Fibroblast of lung (primary cell): ENCODE measurements around the gene OR6B2. TPM values are rescaled to one million over a fixed set of nuclear protein-coding genes. Genes with fewer than 3 reads are reported as not detected.

Experiments
- DNase-seq, 2 donors: peaks; one replicate each; pipeline versions ENCODE4 v3.0.0 to v3.0.0-alpha.2; 2010; ENCODE audit warnings: low read depth in 2 of 2
- H2AFZ ChIP-seq: 2 replicates; pipeline ENCODE4 v1.5.1; 2012; ENCODE audit warnings: low read length, control low read depth, inconsistent platforms
- H3K27ac ChIP-seq: 2 replicates; pipeline ENCODE4 v1.5.1; 2011; ENCODE audit warnings: low read length, control low read depth; ENCODE audit not compliant: insufficient read depth
- H3K27me3 ChIP-seq: 2 replicates; pipeline ENCODE4 v1.5.1; 2011; ENCODE audit warnings: mild to moderate bottlenecking, low read length; ENCODE audit not compliant: control insufficient read depth, insufficient read depth
- H3K36me3 ChIP-seq: 2 replicates; pipeline ENCODE4 v1.5.1; 2011; ENCODE audit warnings: low read length; ENCODE audit not compliant: control insufficient read depth, insufficient read depth
- H3K4me1 ChIP-seq: 2 replicates; pipeline ENCODE4 v1.5.1; 2011; ENCODE audit warnings: low read length; ENCODE audit not compliant: control insufficient read depth, insufficient read depth; ENCODE audit errors: extremely low read depth
- H3K4me2 ChIP-seq: 2 replicates; pipeline ENCODE4 v1.5.1; 2011; ENCODE audit warnings: low read length, control low read depth; ENCODE audit not compliant: insufficient read depth; ENCODE audit errors: extremely low read depth
- H3K4me3 ChIP-seq, 4 experiments: fragments of 200-600 bp in 1 of 4; sonication (generic) in 1 of 4; replicated peaks in 1 of 4; 2 replicates each; pipeline ENCODE4 v1.5.1; 2011 to 2016; ENCODE audit warnings: low read length in 4 of 4, low read depth in 3 of 4, mild to moderate bottlenecking in 3 of 4, control low read depth in 2 of 4, inconsistent platforms in 1 of 4, mixed read lengths in 1 of 4; ENCODE audit not compliant: insufficient read depth in 1 of 4; ENCODE audit errors: control extremely low read depth in 1 of 4
- H3K79me2 ChIP-seq: 2 replicates; pipeline ENCODE4 v1.5.1; 2012; ENCODE audit warnings: mild to moderate bottlenecking, low read length, inconsistent platforms; ENCODE audit not compliant: control insufficient read depth, insufficient read depth
- H3K9ac ChIP-seq: 2 replicates; pipeline ENCODE4 v1.5.1; 2011; ENCODE audit warnings: mild to moderate bottlenecking, low read length, control low read depth; ENCODE audit not compliant: insufficient read depth
- H3K9me3 ChIP-seq: 2 replicates; pipeline ENCODE4 v1.5.1; 2012; ENCODE audit warnings: low read depth, low read length; ENCODE audit not compliant: control insufficient read depth, insufficient read depth
- H4K20me1 ChIP-seq: 2 replicates; pipeline ENCODE4 v1.5.1; 2011; ENCODE audit warnings: low read length; ENCODE audit not compliant: control insufficient read depth, insufficient read depth; ENCODE audit errors: extremely low read depth
- CTCF ChIP-seq, 2 donors: IDR thresholded peaks in 1 of 2; conservative IDR thresholded peaks in 1 of 2; 1 replicate in 1 of 2; 2 replicates in 1 of 2; pipeline ENCODE4 v1.5.1; 2011 to 2012; ENCODE audit warnings: low read length in 2 of 2, control low read depth in 1 of 2, inconsistent platforms in 1 of 2, low read depth in 1 of 2, mild to moderate bottlenecking in 1 of 2
- EZH2 ChIP-seq: IDR thresholded peaks from 2 replicates; pipeline ENCODE4 v1.5.1; 2012; ENCODE audit warnings: low read length, control low read depth, mild to moderate bottlenecking; ENCODE audit errors: missing control alignments
- polyA plus RNA-seq, 2 donors: library from polyadenylated mRNA; depleted of rRNA in 1 of 2; stranded (reverse) in 1 of 2; unstranded in 1 of 2; fragments of >200 nt; gene quantifications; 2 replicates each; pipeline ENCODE4 v1.2.1, GENCODE V29; 2011 to 2012; ENCODE audit warnings: missing spikeins in 1 of 2
- total RNA-seq: library from RNA; depleted of rRNA; stranded (reverse); fragments of >200 nt; gene quantifications from 2 replicates; pipeline ENCODE4 v1.2.1, GENCODE V29; 2014

The OR6B2 gene
- total and polyA plus RNA-seq, 2 donors (not counting 1 experiment from before 2014, with no cell fraction given), result not detected

GRCh38 chr2:240060977-240061591 lies 30.9 kb upstream of the OR6B2 start:
- Histone ChIP-seq H3K4me1 (no peaks in the 10 kb centered on the region), H4K20me1 (no peaks in the 10 kb centered on the region), H3K27me3 (peaks cover 6% of the 10 kb centered on the region), H3K9me3 (no peaks in the 10 kb centered on the region), H3K4me3 (no peak overlapping the region), H3K9ac (no peak overlapping the region), H3K27ac (no peak overlapping the region), H3K4me2 (no peak overlapping the region), H2AFZ (no peak overlapping the region), H3K36me3 (no peaks in the 10 kb centered on the region), H3K79me2 (no peaks in the 10 kb centered on the region)
- peak; percentile 27 to 66 for DNase-seq
- no peak for TF ChIP-seq EZH2
- peak; percentile 67 to 73 for TF ChIP-seq CTCF (conservative IDR thresholded peaks at IDR 0.05 in 1 of 2, IDR thresholded peaks at IDR 0.05 in 1 of 2; ENCODE audit: low read depth in 1 of 2, low read length in 2 of 2)

- H3K27me3 ChIP-seq, result peaks cover 23% of the 10 kb centered on the region
These were observed 26.4 kb upstream of the OR6B2 start for GRCh38 chr2:240056678-240057077.

More at GRCh38 chr2:240056678-240057077, 26.4 kb upstream of the OR6B2 start:
- Histone ChIP-seq H3K79me2 (no peaks in the 10 kb centered on the region), H3K27ac (no peak overlapping the region), H3K9me3 (no peaks in the 10 kb centered on the region), H4K20me1 (no peaks in the 10 kb centered on the region), H2AFZ (no peak overlapping the region), H3K4me1 (no peaks in the 10 kb centered on the region), H3K4me2 (no peak overlapping the region), H3K36me3 (no peaks in the 10 kb centered on the region), H3K9ac (no peak overlapping the region), H3K4me3 (no peak overlapping the region)
- no peak for TF ChIP-seq EZH2
- no peak for TF ChIP-seq CTCF (conservative IDR thresholded peaks at IDR 0.05 in 1 of 2, IDR thresholded peaks at IDR 0.05 in 1 of 2; ENCODE audit: low read depth in 1 of 2, low read length in 2 of 2)
- no peak for DNase-seq
